ENCODE results near the gene ZNF141.

The ZNF141 gene

DNA sequence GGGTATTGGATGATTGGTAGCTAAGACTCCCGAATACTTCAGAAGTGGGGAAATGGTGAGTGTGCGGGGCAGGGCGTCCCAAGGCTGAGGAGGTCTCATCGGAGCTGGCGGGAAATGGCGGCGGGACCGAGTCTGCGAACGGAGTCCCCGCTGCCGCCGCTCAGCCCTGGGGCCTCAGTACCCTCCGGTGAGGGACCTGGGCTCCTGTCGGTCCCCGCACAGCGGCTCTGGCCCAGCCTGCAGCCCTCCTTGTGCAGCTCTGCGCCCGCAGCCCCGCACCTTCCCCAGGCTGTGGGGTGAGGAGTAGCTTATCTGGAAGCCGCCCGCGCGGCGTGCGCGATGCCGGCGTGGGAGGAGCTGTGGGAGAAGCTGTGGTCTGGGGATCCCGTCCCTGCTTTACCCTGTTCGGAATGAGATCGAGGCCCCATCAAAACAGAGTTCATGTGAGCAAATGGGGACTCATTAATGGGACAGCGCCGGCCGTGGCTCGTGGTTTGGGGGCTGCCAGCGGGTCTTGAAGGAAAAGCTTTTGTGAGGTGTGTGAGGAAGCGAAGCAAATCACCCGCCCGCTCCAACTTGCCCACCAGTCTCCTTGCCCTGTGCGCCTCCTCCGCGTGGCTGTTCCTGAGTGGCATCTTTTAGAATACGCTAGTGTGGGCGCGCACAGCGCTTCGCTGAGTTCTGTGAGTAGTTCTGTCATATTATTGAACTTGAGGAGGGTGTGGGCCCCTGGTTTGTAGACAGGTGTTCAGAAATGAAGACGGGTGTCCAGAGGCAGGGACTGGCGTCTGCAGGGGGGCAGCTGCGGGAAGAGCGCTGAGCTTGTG, 531 bp downstream of the ZNF141 start:
- Histone ChIP-seq H4K20me1 (ENCODE audit: insufficient read depth, low read length, poor library complexity, severe bottlenecking) (no peaks in the 10 kb centered on the region), H3K4me1 (ENCODE audit: insufficient read depth, low read length, poor library complexity, severe bottlenecking) (no peaks in the 10 kb centered on the region), H3F3A (ENCODE audit: low read depth) (no peaks in the 10 kb centered on the region), H3K4me2 (ENCODE audit: low read depth, low read length, poor library complexity, severe bottlenecking) (peak overlapping the region; percentile 67), H3K9me3 (ENCODE audit: insufficient read depth, low read depth, low read length) (peaks cover 2% of the 10 kb centered on the region; the same call in 1 of the 2 replicates), H3K9ac (ENCODE audit: low read depth, low read length, poor library complexity, severe bottlenecking) (peak overlapping the region; percentile 83), H3K79me2 (ENCODE audit: insufficient read depth, low read length) (peaks cover 28% of the 10 kb centered on the region; the same call in 1 of the 2 replicates), H3K27me3 (ENCODE audit: insufficient read depth, low read length, poor library complexity, severe bottlenecking) (no peaks in the 10 kb centered on the region), H2AFZ (ENCODE audit: low read length) (peak overlapping the region; percentile 73), H3K36me3 (ENCODE audit: insufficient read depth, low read length) (no peaks in the 10 kb centered on the region), H3K4me3 (ENCODE audit: low read length, poor library complexity, severe bottlenecking) (peak overlapping the region; percentile 83), H3K9me2 (replicated peaks; ENCODE audit: low read depth, low read length) (no peaks in the 10 kb centered on the region)
- TF ChIP-seq EZH2phosphoT487 (IDR thresholded peaks at IDR 0.05; ENCODE audit: borderline replicate concordance) (no peak), CTCF (conservative IDR thresholded peaks at IDR 0.05; ENCODE audit: low read length) (no peak)

DNA sequence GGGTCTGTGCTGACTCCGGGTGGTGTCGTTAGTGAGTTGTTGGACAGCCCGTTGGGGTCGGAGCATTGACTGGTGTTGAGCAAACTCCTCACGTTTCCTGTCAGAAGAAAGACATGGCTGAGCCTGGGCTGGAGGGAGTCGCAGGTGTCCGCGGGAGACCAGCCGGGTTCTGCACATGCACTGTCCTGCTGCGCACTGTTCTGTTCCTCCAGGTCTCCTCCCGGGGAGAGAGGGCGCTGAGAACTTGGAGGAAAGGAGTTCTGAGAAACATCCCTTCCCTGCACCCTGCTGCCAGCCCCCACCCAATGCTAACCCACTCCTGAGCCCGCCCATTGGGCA, 1.1 kb downstream of the ZNF141 start:
- Histone ChIP-seq H3K9me3 (ENCODE audit: insufficient read depth, low read depth, low read length) (peaks cover 2% of the 10 kb centered on the region; the same call in 1 of the 2 replicates), H2AFZ (ENCODE audit: low read length) (no peak overlapping the region), H3K27me3 (ENCODE audit: insufficient read depth, low read length, poor library complexity, severe bottlenecking) (no peaks in the 10 kb centered on the region), H3K79me2 (ENCODE audit: insufficient read depth, low read length) (peaks cover 28% of the 10 kb centered on the region; the same call in 1 of the 2 replicates), H3K4me1 (ENCODE audit: insufficient read depth, low read length, poor library complexity, severe bottlenecking) (no peaks in the 10 kb centered on the region), H3K4me2 (ENCODE audit: low read depth, low read length, poor library complexity, severe bottlenecking) (peak overlapping the region; percentile 67), H3K4me3 (ENCODE audit: low read length, poor library complexity, severe bottlenecking) (peak overlapping the region; percentile 83), H3K9me2 (replicated peaks; ENCODE audit: low read depth, low read length) (no peaks in the 10 kb centered on the region), H4K20me1 (ENCODE audit: insufficient read depth, low read length, poor library complexity, severe bottlenecking) (no peaks in the 10 kb centered on the region), H3K36me3 (ENCODE audit: insufficient read depth, low read length) (no peaks in the 10 kb centered on the region), H3K9ac (ENCODE audit: low read depth, low read length, poor library complexity, severe bottlenecking) (peak overlapping the region; percentile 83), H3F3A (ENCODE audit: low read depth) (no peaks in the 10 kb centered on the region)
- TF ChIP-seq CTCF (conservative IDR thresholded peaks at IDR 0.05; ENCODE audit: low read length) (no peak), EZH2phosphoT487 (IDR thresholded peaks at IDR 0.05; ENCODE audit: borderline replicate concordance) (no peak)

- Histone ChIP-seq H3F3A (ENCODE audit: low read depth) (no peaks in the 10 kb centered on the region), H3K4me1 (ENCODE audit: insufficient read depth, low read length, poor library complexity, severe bottlenecking) (no peaks in the 10 kb centered on the region), H3K27me3 (ENCODE audit: insufficient read depth, low read length, poor library complexity, severe bottlenecking) (no peaks in the 10 kb centered on the region), H3K9ac (ENCODE audit: low read depth, low read length, poor library complexity, severe bottlenecking) (no peak overlapping the region), H3K4me3 (ENCODE audit: low read length, poor library complexity, severe bottlenecking) (no peak overlapping the region), H3K79me2 (ENCODE audit: insufficient read depth, low read length) (peaks cover 28% of the 10 kb centered on the region; the same call in 1 of the 2 replicates), H3K4me2 (ENCODE audit: low read depth, low read length, poor library complexity, severe bottlenecking) (peak overlapping the region; percentile 67), H2AFZ (ENCODE audit: low read length) (no peak overlapping the region), H3K9me2 (replicated peaks; ENCODE audit: low read depth, low read length) (no peaks in the 10 kb centered on the region), H3K9me3 (ENCODE audit: insufficient read depth, low read depth, low read length) (no peaks in the 10 kb centered on the region; the same call in 1 of the 2 replicates), H3K36me3 (ENCODE audit: insufficient read depth, low read length) (no peaks in the 10 kb centered on the region), H4K20me1 (ENCODE audit: insufficient read depth, low read length, poor library complexity, severe bottlenecking) (no peaks in the 10 kb centered on the region)
- TF ChIP-seq EZH2phosphoT487 (IDR thresholded peaks at IDR 0.05; ENCODE audit: borderline replicate concordance) (no peak), CTCF (conservative IDR thresholded peaks at IDR 0.05; ENCODE audit: low read length) (no peak; the same call in 1 of the 2 replicates)
These were observed 2.4 kb downstream of the ZNF141 start for GRCh38 chr4:340011-340410.

Data from Loucy (cell line).